ENCODE measurements around the gene NKX1-1. TPM values are rescaled to one million over a fixed set of nuclear protein-coding genes. Genes with fewer than 3 reads are reported as not detected.

The NKX1-1 gene
- total and polyA plus RNA-seq, 2 of the 8 experiments (the other 6 are each of a cell fraction or from before 2014, with no cell fraction given): not detected

GRCh38 chr4:1369479-1370079, 36.7 kb downstream of the NKX1-1 start:
- Histone ChIP-seq H4K5ac (ENCODE audit: insufficient read length, low read depth, low read length) (no peak overlapping the region), H3K56ac (replicated peaks; ENCODE audit: insufficient read length, low read depth, low read length) (no peak overlapping the region), H3K79me2 (ENCODE audit: control insufficient read depth in 1 of 2, insufficient read depth in 2 of 2, low read length in 2 of 2) (no peaks in the 10 kb centered on the region), H3K36me3 (ENCODE audit: control insufficient read depth in 2 of 4, insufficient read depth in 4 of 4, low read length in 3 of 4) (no peaks in the 10 kb centered on the region), H2BK12ac (ENCODE audit: low read depth, low read length) (no peak overlapping the region), H2BK20ac (ENCODE audit: low read length) (no peak overlapping the region), H3K9ac (replicated peaks in 1 of 4; ENCODE audit: extremely low read depth in 1 of 4, low read depth in 3 of 4, low read length in 3 of 4) (no peak overlapping the region), H2BK5ac (ENCODE audit: low read depth, low read length) (no peak overlapping the region), H3K4me3 (ENCODE audit: extremely low read depth in 1 of 4, insufficient read depth in 2 of 4, low read depth in 3 of 4, low read length in 4 of 4) (no peak overlapping the region), H3K27ac (ENCODE audit: low read depth, low read length) (no peak overlapping the region), H3K23me2 (ENCODE audit: low read depth, low read length) (no peaks in the 10 kb centered on the region), H3K14ac (ENCODE audit: insufficient read length) (no peak overlapping the region), H3K9me3 (ENCODE audit: insufficient read depth in 2 of 2, low read depth in 1 of 2, low read length in 1 of 2) (no peaks in the 10 kb centered on the region), H4K8ac (ENCODE audit: extremely low read depth, insufficient read depth, low read length) (no peak overlapping the region), H3K23ac (ENCODE audit: insufficient read length) (no peak overlapping the region), H2BK120ac (replicated peaks; ENCODE audit: low read depth, low read length) (no peak overlapping the region), H3K79me1 (ENCODE audit: low read depth, low read length) (no peaks in the 10 kb centered on the region), H3K18ac (ENCODE audit: extremely low read depth, low read length) (no peak overlapping the region), H2AFZ (ENCODE audit: low read length) (no peak overlapping the region), H3K27me3 (replicated peaks in 1 of 4; ENCODE audit: control insufficient read depth in 3 of 4, extremely low read depth in 1 of 4, insufficient read depth in 3 of 4, low read length in 3 of 4) (no peaks in the 10 kb centered on the region), H4K91ac (replicated peaks; ENCODE audit: insufficient read length, low read length) (no peak overlapping the region), H4K20me1 (replicated peaks in 1 of 2; ENCODE audit: control insufficient read depth in 1 of 2, insufficient read depth in 2 of 2, low read length in 2 of 2) (peaks cover 0 to 11% of the 10 kb centered on the region in 2 experiments), H3K4me2 (ENCODE audit: insufficient read depth in 1 of 2, low read depth in 2 of 2, low read length in 2 of 2) (no peak overlapping the region), H3K4me1 (replicated peaks in 1 of 4; ENCODE audit: control insufficient read depth in 3 of 4, insufficient read depth in 4 of 4, low read length in 3 of 4) (peaks cover 0 to 2% (median 0%) of the 10 kb centered on the region in 4 experiments; a peak in 1 of 7 replicates), H3K4ac (replicated peaks; ENCODE audit: insufficient read length, low read depth, low read length) (no peak overlapping the region), H2BK15ac (ENCODE audit: low read length) (no peak overlapping the region), H2AK5ac (ENCODE audit: low read depth, low read length) (no peak overlapping the region)
- POLR2A ChIA-PET (ENCODE audit: partially characterized antibody): interaction anchor here (0.7 to 1.5 kb wide), 2 partner anchors 8 to 119 kb away, joined by 3 read pairs; no protein-coding TSS in a partner anchor
- no peak for DNase-seq (ENCODE audit: low read depth in 1 of 2, low spot score in 2 of 2)
- CTCF ChIA-PET (ENCODE audit: partially characterized antibody): interaction anchor here (1.2 to 2.2 kb wide), 7 partner anchors 9 to 260 kb away, joined by 3 to 13 read pairs (median 5); no protein-coding TSS in a partner anchor
- TF ChIP-seq SP4 (IDR thresholded peaks at IDR 0.05; ENCODE audit: low read length) (no peak), RFX5 (IDR thresholded peaks at IDR 0.05; ENCODE audit: borderline replicate concordance, low read depth, low read length) (no peak)
- 100% methylated on average over 22 of the region's 22 CpGs; no CpG with 5 or more reads in 1 of the 2 experiments for WGBS, 2 experiments (ENCODE audit: extremely low coverage in 1 of 2, insufficient coverage in 1 of 2, insufficient read length in 1 of 2, insufficient replicate concordance in 2 of 2, low coverage in 1 of 2, low lambda C conversion rate in 2 of 2, missing lambda C conversion rate in 1 of 2)
- no peak for FAIRE-seq

Measured in H1 (cell line).